Measurements from ENCODE around the gene CCDC73.

GRCh38 chr11:32838505-32839274 is 44.2 kb upstream of the CCDC73 start:
- no peak for TF ChIP-seq POLR2A (IDR thresholded peaks at IDR 0.05)
- no peak for TF ChIP-seq CTCF (IDR thresholded peaks at IDR 0.05)
- no peak for TF ChIP-seq EP300 (IDR thresholded peaks at IDR 0.05)

All from tibial nerve (tissue), 4 donors.